Type B pancreatic cell (in vitro differentiated cells): ENCODE results near the gene IRS2. TPM values are rescaled to one million over a fixed set of nuclear protein-coding genes. Genes with fewer than 3 reads are reported as not detected.
A peak's percentile ranks its signal among the peaks of the same experiment; 100 is the strongest.

ENCODE experiments used
- DNase-seq: peaks from one replicate; pipeline ENCODE4 v3.0.0; 2021; ENCODE audit warnings: mixed read lengths; ENCODE audit not compliant: unreplicated experiment; ENCODE audit errors: extremely low spot score
- H3K27ac Mint-ChIP-seq: 2 replicates; pipeline ENCODE4 v1.8.0; 2021; ENCODE audit warnings: mild to moderate bottlenecking, mixed read lengths
- H3K27me3 Mint-ChIP-seq: 2 replicates; pipeline ENCODE4 v1.8.0; 2021; ENCODE audit warnings: mixed read lengths
- H3K36me3 Mint-ChIP-seq: 2 replicates; pipeline ENCODE4 v1.8.0; 2021; ENCODE audit warnings: mixed read lengths
- H3K4me1 Mint-ChIP-seq: one replicate; pipeline ENCODE4 v1.8.0; 2021; ENCODE audit warnings: mixed read lengths; ENCODE audit not compliant: unreplicated experiment
- H3K4me3 Mint-ChIP-seq: 2 replicates; pipeline ENCODE4 v1.8.0; 2021; ENCODE audit warnings: mild to moderate bottlenecking, mixed read lengths
- H3K9me3 Mint-ChIP-seq: 2 replicates; pipeline ENCODE4 v1.8.0; 2021; ENCODE audit warnings: mixed read lengths
- total RNA-seq: library from RNA; stranded (reverse); gene quantifications from 2 replicates; pipeline ENCODE4 v1.2.1, GENCODE V29; 2021; ENCODE audit warnings: low replicate concordance
- TF ChIP-seq, protein P1 (sequence below): fragments of 200-600 bp; sonication (generic); conservative IDR thresholded peaks from 2 replicates; pipeline ENCODE4 v1.5.0; 2021; ENCODE audit warnings: antibody characterized with exemption, mild to moderate bottlenecking

The IRS2 gene
- total RNA-seq, 1 donor from 2014 or later = 19.4 TPM

- no peak for DNase-seq
- Mint-ChIP-seq H3K4me1 (peaks cover 37% of the 10 kb centered on the region), H3K36me3 (peaks cover 31% of the 10 kb centered on the region), H3K27me3 (no peaks in the 10 kb centered on the region), H3K27ac (peak overlapping the region; percentile 37), H3K4me3 (peak overlapping the region; percentile 84), H3K9me3 (no peaks in the 10 kb centered on the region)
- TF ChIP-seq, protein P1, sequence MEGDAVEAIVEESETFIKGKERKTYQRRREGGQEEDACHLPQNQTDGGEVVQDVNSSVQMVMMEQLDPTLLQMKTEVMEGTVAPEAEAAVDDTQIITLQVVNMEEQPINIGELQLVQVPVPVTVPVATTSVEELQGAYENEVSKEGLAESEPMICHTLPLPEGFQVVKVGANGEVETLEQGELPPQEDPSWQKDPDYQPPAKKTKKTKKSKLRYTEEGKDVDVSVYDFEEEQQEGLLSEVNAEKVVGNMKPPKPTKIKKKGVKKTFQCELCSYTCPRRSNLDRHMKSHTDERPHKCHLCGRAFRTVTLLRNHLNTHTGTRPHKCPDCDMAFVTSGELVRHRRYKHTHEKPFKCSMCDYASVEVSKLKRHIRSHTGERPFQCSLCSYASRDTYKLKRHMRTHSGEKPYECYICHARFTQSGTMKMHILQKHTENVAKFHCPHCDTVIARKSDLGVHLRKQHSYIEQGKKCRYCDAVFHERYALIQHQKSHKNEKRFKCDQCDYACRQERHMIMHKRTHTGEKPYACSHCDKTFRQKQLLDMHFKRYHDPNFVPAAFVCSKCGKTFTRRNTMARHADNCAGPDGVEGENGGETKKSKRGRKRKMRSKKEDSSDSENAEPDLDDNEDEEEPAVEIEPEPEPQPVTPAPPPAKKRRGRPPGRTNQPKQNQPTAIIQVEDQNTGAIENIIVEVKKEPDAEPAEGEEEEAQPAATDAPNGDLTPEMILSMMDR = no peak
Measured at GRCh38 chr13:109781384-109782065, 4.9 kb downstream of the IRS2 start.

DNA sequence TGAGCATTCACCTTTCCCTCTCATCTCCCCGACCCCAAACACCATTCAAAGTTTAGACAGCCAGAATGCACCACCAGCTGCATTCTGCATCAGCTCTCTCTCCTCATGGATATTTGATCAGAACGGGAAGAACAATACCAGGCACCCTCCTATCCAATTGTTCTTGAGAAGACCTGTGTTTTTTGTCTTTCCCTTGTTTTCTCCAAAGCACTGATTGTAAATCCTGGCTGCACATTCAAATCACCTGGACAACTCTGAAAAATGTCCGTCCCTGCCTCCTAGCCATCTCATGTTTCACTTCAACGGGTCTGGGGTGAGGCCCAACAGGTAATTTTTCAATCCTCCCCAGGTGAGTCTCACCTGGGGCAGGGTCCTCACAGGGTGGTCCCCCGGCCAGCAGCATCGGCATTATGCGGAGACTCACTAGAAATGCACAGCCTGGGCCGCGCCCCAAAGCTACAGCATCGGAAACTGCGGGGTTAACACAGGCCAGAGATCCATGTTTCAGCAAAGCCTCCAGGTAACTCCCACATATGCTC lies 5.5 kb downstream of the IRS2 start:
- Mint-ChIP-seq H3K4me1 (peaks cover 37% of the 10 kb centered on the region), H3K27me3 (no peaks in the 10 kb centered on the region)

GRCh38 chr13:109779876-109780510 lies 6.4 kb downstream of the IRS2 start:
- H3K9me3 Mint-ChIP-seq = no peaks in the 10 kb centered on the region
- no peaks in the 10 kb centered on the region for H3K27me3 Mint-ChIP-seq
- H3K4me3 Mint-ChIP-seq = peak overlapping the region; percentile 84
- TF ChIP-seq, protein P1 = no peak
- peak overlapping the region; percentile 69 for H3K27ac Mint-ChIP-seq
- H3K4me1 Mint-ChIP-seq = peaks cover 37% of the 10 kb centered on the region
- DNase-seq = no peak
- H3K36me3 Mint-ChIP-seq = peaks cover 33% of the 10 kb centered on the region

More for the DNA sequence above, 5.5 kb downstream of the IRS2 start:
- Mint-ChIP-seq H3K36me3 (peaks cover 33% of the 10 kb centered on the region), H3K9me3 (no peaks in the 10 kb centered on the region), H3K4me3 (peak overlapping the region; percentile 84), H3K27ac (peak overlapping the region; percentile 37)
- TF ChIP-seq, protein P1 = no peak
- no peak for DNase-seq

DNA sequence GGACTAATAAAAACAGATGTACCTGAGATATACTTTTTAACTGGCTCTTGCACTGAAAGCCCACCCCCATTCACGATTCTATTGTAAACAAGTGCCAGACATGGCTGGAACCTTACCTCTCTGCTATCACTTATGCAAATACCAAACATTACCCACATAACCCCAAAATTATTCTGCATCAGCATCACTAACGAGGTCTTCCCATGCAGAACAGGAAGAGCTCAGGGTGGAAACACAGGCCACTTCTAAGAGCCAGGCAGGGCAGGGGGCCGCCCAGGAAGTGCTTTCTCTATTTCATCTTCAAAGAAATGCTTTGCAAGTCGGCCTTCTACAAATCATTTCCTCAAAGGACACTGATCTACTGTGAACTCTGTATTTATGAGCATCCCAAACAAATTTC lies 7.3 kb downstream of the IRS2 start:
- Mint-ChIP-seq H3K4me3 (peak overlapping the region; percentile 84), H3K4me1 (peaks cover 38% of the 10 kb centered on the region), H3K27me3 (no peaks in the 10 kb centered on the region), H3K36me3 (peaks cover 37% of the 10 kb centered on the region), H3K27ac (peak overlapping the region; percentile 48), H3K9me3 (no peaks in the 10 kb centered on the region)
- DNase-seq = no peak
- TF ChIP-seq, protein P1 = no peak

GRCh38 chr13:109778102-109778542 lies 8.3 kb downstream of the IRS2 start:
- Mint-ChIP-seq H3K27me3 (no peaks in the 10 kb centered on the region), H3K4me1 (peaks cover 46% of the 10 kb centered on the region), H3K4me3 (peak overlapping the region; percentile 84), H3K36me3 (peaks cover 46% of the 10 kb centered on the region), H3K27ac (peak overlapping the region; percentile 52), H3K9me3 (peaks cover 5% of the 10 kb centered on the region)
- TF ChIP-seq, protein P1 = no peak
- DNase-seq = no peak
